ENCODE measurements around the gene ECI1. TPM values are rescaled to one million over a fixed set of nuclear protein-coding genes. Genes with fewer than 3 reads are reported as not detected.

The ECI1 gene
- total RNA-seq, 2 experiments from 2014 or later = 36.0 to 41.1 TPM

- POLR2A ChIA-PET = no interaction called here
- H3K36me3 Mint-ChIP-seq (ENCODE audit: low read depth) = peaks cover 4% of the 10 kb centered on the region
- ATAC-seq (no peak), DNase-seq (no peak)
- no peak overlapping the region for H3K27ac Mint-ChIP-seq
- CTCF ChIA-PET = no interaction called here
- no peaks in the 10 kb centered on the region for H3K9me3 Mint-ChIP-seq (ENCODE audit: insufficient read depth)
- no peaks in the 10 kb centered on the region for H3K27me3 Mint-ChIP-seq (ENCODE audit: low read depth)
- H3K4me1 Mint-ChIP-seq (ENCODE audit: low read depth) = peaks cover 21% of the 10 kb centered on the region
- no peak overlapping the region for H3K4me3 Mint-ChIP-seq
Measured at GRCh38 chr16:2228161-2228824, 23.1 kb downstream of the ECI1 start.

GRCh38 chr16:2226918-2227317 lies 24.5 kb downstream of the ECI1 start:
- ChIA-PET CTCF (no interaction called here), POLR2A (no interaction called here)
- Mint-ChIP-seq H3K27me3 (ENCODE audit: low read depth) (no peaks in the 10 kb centered on the region), H3K27ac (no peak overlapping the region), H3K4me3 (no peak overlapping the region), H3K4me1 (ENCODE audit: low read depth) (peaks cover 21% of the 10 kb centered on the region), H3K36me3 (ENCODE audit: low read depth) (peaks cover 4% of the 10 kb centered on the region), H3K9me3 (ENCODE audit: insufficient read depth) (no peaks in the 10 kb centered on the region)
- DNase-seq (no peak), ATAC-seq (no peak)

GRCh38 chr16:2226245-2226793 lies 25.1 kb downstream of the ECI1 start:
- H3K9me3 Mint-ChIP-seq (ENCODE audit: insufficient read depth) = no peaks in the 10 kb centered on the region
- H3K36me3 Mint-ChIP-seq (ENCODE audit: low read depth) = peaks cover 4% of the 10 kb centered on the region
- DNase-seq (no peak), ATAC-seq (no peak)
- H3K4me3 Mint-ChIP-seq = no peak overlapping the region
- ChIA-PET POLR2A (no interaction called here), CTCF (no interaction called here)
- no peaks in the 10 kb centered on the region for H3K27me3 Mint-ChIP-seq (ENCODE audit: low read depth)
- peak overlapping the region; percentile 16 for H3K27ac Mint-ChIP-seq
- peaks cover 21% of the 10 kb centered on the region for H3K4me1 Mint-ChIP-seq (ENCODE audit: low read depth)

- Mint-ChIP-seq H3K27ac (peak overlapping the region; percentile 70), H3K27me3 (ENCODE audit: low read depth) (no peaks in the 10 kb centered on the region), H3K4me1 (ENCODE audit: low read depth) (peaks cover 19% of the 10 kb centered on the region), H3K36me3 (ENCODE audit: low read depth) (peaks cover 4% of the 10 kb centered on the region), H3K4me3 (peak overlapping the region; percentile 82), H3K9me3 (ENCODE audit: insufficient read depth) (no peaks in the 10 kb centered on the region)
- ATAC-seq = peak; percentile 39
- DNase-seq = peak; percentile 42
- POLR2A ChIA-PET = interaction anchor here (0.5 to 0.8 kb wide), 3 partner anchors 28 to 291 kb away, joined by 3 read pairs; partner anchors contain the start of gene ECI1
- CTCF ChIA-PET = interaction anchor here (1.4 kb wide), 1 partner anchor 27 kb away, joined by 4 read pairs; the partner anchor contains the start of gene ECI1
Measured at GRCh38 chr16:2223942-2224486, 27.4 kb downstream of the ECI1 start.

GRCh38 chr16:2223221-2223941 lies 28.0 kb downstream of the ECI1 start, which contains the start of gene E4F1:
Gene E4F1 (plus strand): TSS chr16:2223591. CDS start chr16:2223614, 23 bp downstream.
- ATAC-seq = peak; percentile 98
- Mint-ChIP-seq H3K36me3 (ENCODE audit: low read depth) (peaks cover 4% of the 10 kb centered on the region), H3K4me1 (ENCODE audit: low read depth) (peaks cover 19% of the 10 kb centered on the region), H3K27me3 (ENCODE audit: low read depth) (no peaks in the 10 kb centered on the region), H3K27ac (peak within 1 kb of the TSS; percentile 82), H3K4me3 (peak within 1 kb of the TSS; percentile 82), H3K9me3 (ENCODE audit: insufficient read depth) (no peaks in the 10 kb centered on the region)
- DNase-seq = peak; percentile 100
- CTCF ChIA-PET = interaction anchor here (0.6 to 1.4 kb wide), 2 partner anchors 28 to 29 kb away, joined by 3 to 4 read pairs; partner anchors contain the start of gene ECI1
- POLR2A ChIA-PET = interaction anchor here (0.5 to 0.8 kb wide), 3 partner anchors 28 to 1500 kb away, joined by 3 to 4 read pairs (median 3); partner anchors contain the start of gene ECI1

GRCh38 chr16:2216330-2216729 lies 35.1 kb downstream of the ECI1 start:
- H3K9me3 Mint-ChIP-seq (ENCODE audit: insufficient read depth) = no peaks in the 10 kb centered on the region
- CTCF ChIA-PET = interaction anchor here (1.2 kb wide), 1 partner anchor 76 kb away, joined by 6 read pairs; no protein-coding TSS in a partner anchor
- H3K36me3 Mint-ChIP-seq (ENCODE audit: low read depth) = peaks cover 16% of the 10 kb centered on the region
- no peak for DNase-seq
- peak overlapping the region; percentile 85 for H3K4me3 Mint-ChIP-seq
- ATAC-seq = no peak
- H3K27me3 Mint-ChIP-seq (ENCODE audit: low read depth) = no peaks in the 10 kb centered on the region
- H3K4me1 Mint-ChIP-seq (ENCODE audit: low read depth) = peaks cover 24% of the 10 kb centered on the region
- peak overlapping the region; percentile 55 for H3K27ac Mint-ChIP-seq
- POLR2A ChIA-PET = no interaction called here

- Mint-ChIP-seq H3K4me1 (ENCODE audit: low read depth) (peaks cover 24% of the 10 kb centered on the region), H3K4me3 (peak within 1 kb of the TSS; percentile 85), H3K27ac (peak within 1 kb of the TSS; percentile 93), H3K9me3 (ENCODE audit: insufficient read depth) (no peaks in the 10 kb centered on the region), H3K36me3 (ENCODE audit: low read depth) (peaks cover 18% of the 10 kb centered on the region), H3K27me3 (ENCODE audit: low read depth) (no peaks in the 10 kb centered on the region)
- POLR2A ChIA-PET = interaction anchor here (0.6 to 1.8 kb wide), 7 partner anchors 9 to 537 kb away, joined by 3 to 7 read pairs (median 3); no protein-coding TSS in a partner anchor
- CTCF ChIA-PET = interaction anchor here (1.0 to 1.6 kb wide), 3 partner anchors 9 to 60 kb away, joined by 5 to 6 read pairs (median 6); partner anchors contain the start of genes MLST8 and TRAF7
- ATAC-seq (peak; percentile 97), DNase-seq (no peak)
Measured at GRCh38 chr16:2214719-2214968, 36.7 kb downstream of the ECI1 start, which contains the start of gene PGP. Gene PGP (minus strand): TSS chr16:2214840. CDS start chr16:2214777, 63 bp downstream.

GRCh38 chr16:2213817-2214718 lies 37.3 kb downstream of the ECI1 start:
- Mint-ChIP-seq H3K4me3 (peak overlapping the region; percentile 83), H3K4me1 (ENCODE audit: low read depth) (peaks cover 24% of the 10 kb centered on the region), H3K36me3 (ENCODE audit: low read depth) (peaks cover 18% of the 10 kb centered on the region), H3K27me3 (ENCODE audit: low read depth) (no peaks in the 10 kb centered on the region), H3K27ac (peak overlapping the region; percentile 78), H3K9me3 (ENCODE audit: insufficient read depth) (no peaks in the 10 kb centered on the region)
- peak; percentile 1 for ATAC-seq
- ChIA-PET CTCF (interaction anchor here (1.0 to 1.6 kb wide), 3 partner anchors 8 to 59 kb away, joined by 5 to 6 read pairs (median 6); partner anchors contain the start of genes MLST8 and TRAF7), POLR2A (interaction anchor here (0.6 to 1.8 kb wide), 7 partner anchors 8 to 537 kb away, joined by 3 to 7 read pairs (median 3); no protein-coding TSS in a partner anchor)
- DNase-seq = no peak

- DNase-seq = no peak
- Mint-ChIP-seq H3K9me3 (ENCODE audit: insufficient read depth) (no peaks in the 10 kb centered on the region), H3K4me3 (peak overlapping the region; percentile 83), H3K4me1 (ENCODE audit: low read depth) (peaks cover 26% of the 10 kb centered on the region), H3K27me3 (ENCODE audit: low read depth) (no peaks in the 10 kb centered on the region), H3K27ac (peak overlapping the region; percentile 78), H3K36me3 (ENCODE audit: low read depth) (peaks cover 24% of the 10 kb centered on the region)
- ATAC-seq = no peak
- ChIA-PET POLR2A (no interaction called here), CTCF (no interaction called here)
Measured at GRCh38 chr16:2212362-2213324, 38.7 kb downstream of the ECI1 start.

GRCh38 chr16:2211923-2212347 lies 39.5 kb downstream of the ECI1 start:
- ATAC-seq (no peak), DNase-seq (no peak)
- peak overlapping the region; percentile 57 for H3K27ac Mint-ChIP-seq
- H3K4me3 Mint-ChIP-seq = peak overlapping the region; percentile 52
- no peaks in the 10 kb centered on the region for H3K27me3 Mint-ChIP-seq (ENCODE audit: low read depth)
- peaks cover 31% of the 10 kb centered on the region for H3K36me3 Mint-ChIP-seq (ENCODE audit: low read depth)
- POLR2A ChIA-PET = no interaction called here
- CTCF ChIA-PET = no interaction called here
- no peaks in the 10 kb centered on the region for H3K9me3 Mint-ChIP-seq (ENCODE audit: insufficient read depth)
- H3K4me1 Mint-ChIP-seq (ENCODE audit: low read depth) = peaks cover 32% of the 10 kb centered on the region
